Epithelial cell of proximal tubule (primary cell): ENCODE data around the gene LDB2. TPM values are rescaled to one million over a fixed set of nuclear protein-coding genes. Genes with fewer than 3 reads are reported as not detected.

ENCODE experiments used
- DNase-seq: peaks from one replicate; pipeline ENCODE4 v3.0.0-alpha.2; 2011; ENCODE audit warnings: low read depth
- H3K4me3 ChIP-seq: 2 replicates; pipeline ENCODE4 v1.5.1; 2011; ENCODE audit warnings: low read depth, mild to moderate bottlenecking, low read length
- total RNA-seq: library from RNA; depleted of rRNA; stranded (reverse); fragments of >200 nt; gene quantifications from 2 replicates; pipeline ENCODE4 v1.2.3, GENCODE V29; 2015
- TF ChIP-seq, protein P1 (sequence below): conservative IDR thresholded peaks from 2 replicates; pipeline ENCODE4 v1.5.1; 2012; ENCODE audit warnings: low read depth, mild to moderate bottlenecking, low read length

LDB2 gene
- total RNA-seq, 1 donor from 2014 or later = 0.75 TPM

DNA sequence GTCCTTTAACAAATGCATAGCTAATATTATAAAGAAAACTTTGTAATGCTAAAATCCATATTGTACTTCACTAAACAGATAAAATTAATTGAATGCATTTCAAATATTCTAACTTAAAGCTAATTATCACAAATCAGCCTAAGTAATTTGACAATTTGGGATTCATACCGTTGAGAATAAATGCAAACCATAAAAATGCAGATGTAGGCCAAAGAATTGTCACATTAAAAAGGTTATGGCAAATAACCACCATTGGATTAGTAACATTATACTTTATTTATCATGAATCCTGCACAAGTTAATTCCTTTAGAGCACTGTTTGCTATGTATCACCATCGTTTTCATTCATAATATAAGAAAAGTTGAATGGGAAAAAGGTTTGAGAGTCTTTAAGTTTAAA lies 301.0 kb downstream of the LDB2 start:
- H3K4me3 ChIP-seq = no peak overlapping the region
- DNase-seq = no peak
- TF ChIP-seq, protein P1, sequence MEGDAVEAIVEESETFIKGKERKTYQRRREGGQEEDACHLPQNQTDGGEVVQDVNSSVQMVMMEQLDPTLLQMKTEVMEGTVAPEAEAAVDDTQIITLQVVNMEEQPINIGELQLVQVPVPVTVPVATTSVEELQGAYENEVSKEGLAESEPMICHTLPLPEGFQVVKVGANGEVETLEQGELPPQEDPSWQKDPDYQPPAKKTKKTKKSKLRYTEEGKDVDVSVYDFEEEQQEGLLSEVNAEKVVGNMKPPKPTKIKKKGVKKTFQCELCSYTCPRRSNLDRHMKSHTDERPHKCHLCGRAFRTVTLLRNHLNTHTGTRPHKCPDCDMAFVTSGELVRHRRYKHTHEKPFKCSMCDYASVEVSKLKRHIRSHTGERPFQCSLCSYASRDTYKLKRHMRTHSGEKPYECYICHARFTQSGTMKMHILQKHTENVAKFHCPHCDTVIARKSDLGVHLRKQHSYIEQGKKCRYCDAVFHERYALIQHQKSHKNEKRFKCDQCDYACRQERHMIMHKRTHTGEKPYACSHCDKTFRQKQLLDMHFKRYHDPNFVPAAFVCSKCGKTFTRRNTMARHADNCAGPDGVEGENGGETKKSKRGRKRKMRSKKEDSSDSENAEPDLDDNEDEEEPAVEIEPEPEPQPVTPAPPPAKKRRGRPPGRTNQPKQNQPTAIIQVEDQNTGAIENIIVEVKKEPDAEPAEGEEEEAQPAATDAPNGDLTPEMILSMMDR = no peak

GRCh38 chr4:16596267-16596666 lies 302.2 kb downstream of the LDB2 start:
- TF ChIP-seq, protein P1 = no peak
- no peak for DNase-seq
- no peak overlapping the region for H3K4me3 ChIP-seq

GRCh38 chr4:16594128-16594527 lies 304.3 kb downstream of the LDB2 start:
- TF ChIP-seq, protein P1 = no peak
- H3K4me3 ChIP-seq = no peak overlapping the region

GRCh38 chr4:16593386-16593785 lies 305.1 kb downstream of the LDB2 start:
- TF ChIP-seq, protein P1 = no peak
- DNase-seq = no peak
- no peak overlapping the region for H3K4me3 ChIP-seq

More at GRCh38 chr4:16594128-16594527, 304.3 kb downstream of the LDB2 start:
- DNase-seq = no peak

DNA sequence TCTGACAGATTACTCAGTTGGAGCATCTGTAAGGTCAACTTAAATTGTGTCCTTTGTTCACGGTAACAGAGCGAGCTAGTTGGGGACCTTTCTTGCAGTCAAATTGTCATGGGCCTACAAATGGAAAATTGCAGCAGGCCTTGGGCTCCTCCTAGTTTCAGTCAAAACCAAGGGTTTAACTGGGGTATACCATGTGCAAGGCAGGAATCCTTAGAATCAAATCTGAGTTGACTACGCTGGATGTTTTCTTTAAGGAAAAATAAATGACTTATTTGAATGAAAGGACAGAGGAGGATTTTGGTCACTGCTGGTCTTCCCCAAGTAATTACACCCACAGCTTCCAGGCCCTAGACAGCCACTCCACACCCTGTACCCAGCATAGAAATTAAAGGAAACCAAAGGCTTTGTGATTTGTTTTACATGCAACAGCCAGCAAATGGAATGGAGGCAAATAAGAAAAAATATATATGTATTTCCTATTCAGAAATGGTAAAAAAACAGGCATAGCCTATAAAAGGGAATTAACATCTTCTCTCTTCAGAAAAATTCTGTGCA lies 307.1 kb downstream of the LDB2 start:
- TF ChIP-seq, protein P1 = no peak
- H3K4me3 ChIP-seq = no peak overlapping the region
- no peak for DNase-seq

- TF ChIP-seq, protein P1 = no peak
- H3K4me3 ChIP-seq = no peak overlapping the region
- no peak for DNase-seq
These were observed 307.6 kb downstream of the LDB2 start for GRCh38 chr4:16590797-16591196.

- TF ChIP-seq, protein P1 = no peak
- DNase-seq = no peak
- no peak overlapping the region for H3K4me3 ChIP-seq
These were observed 309.8 kb downstream of the LDB2 start for GRCh38 chr4:16588651-16589050.
